GM21367 (cell line): ENCODE data around the gene ABL2.
A peak's percentile ranks its signal among the peaks of the same experiment; 100 is the strongest.
"Not testable (repeated sequence)": the region's sequence is repeated elsewhere in the genome, so short reads cannot be mapped to it uniquely, and the experiment has no call there.

ENCODE experiments used
- ATAC-seq: cut with Tn5 transposase; IDR thresholded peaks from one replicate; pipeline ENCODE4 v1.9.1; 2021; ENCODE audit not compliant: unreplicated experiment

Gene ABL2

GRCh38 chr1:179138755-179139154, 90.7 kb downstream of the ABL2 start:
- ATAC-seq = not testable (repeated sequence)

- ATAC-seq = no peak
These were observed 91.7 kb downstream of the ABL2 start for GRCh38 chr1:179137617-179138255.

- ATAC-seq = not testable (repeated sequence)
These were observed 93.8 kb downstream of the ABL2 start for GRCh38 chr1:179135707-179136106.

- not testable (repeated sequence) for ATAC-seq
These were observed 94.3 kb downstream of the ABL2 start for GRCh38 chr1:179135168-179135567.

GRCh38 chr1:179129702-179130473, 99.6 kb downstream of the ABL2 start:
- peak; percentile 98 for ATAC-seq

GRCh38 chr1:179128520-179128919, 101.0 kb downstream of the ABL2 start:
- ATAC-seq = no peak

- no peak for ATAC-seq
These were observed 102.1 kb downstream of the ABL2 start for GRCh38 chr1:179127163-179127895.

GRCh38 chr1:179126338-179127060, 103.0 kb downstream of the ABL2 start:
- no peak for ATAC-seq

GRCh38 chr1:179124873-179125272, 104.6 kb downstream of the ABL2 start:
- no peak for ATAC-seq

- ATAC-seq = no peak
These were observed 108.1 kb downstream of the ABL2 start for GRCh38 chr1:179121159-179121938.

- ATAC-seq = no peak
These were observed 108.7 kb downstream of the ABL2 start for GRCh38 chr1:179120736-179121135.

GRCh38 chr1:179119513-179119912, 110.0 kb downstream of the ABL2 start:
- ATAC-seq = no peak

- no peak for ATAC-seq
These were observed 114.3 kb downstream of the ABL2 start for GRCh38 chr1:179115181-179115580.

GRCh38 chr1:179108644-179109043, 120.8 kb downstream of the ABL2 start:
- no peak for ATAC-seq

- no peak for ATAC-seq
These were observed 121.5 kb downstream of the ABL2 start for GRCh38 chr1:179107706-179108629.

- no peak for ATAC-seq
These were observed 124.1 kb downstream of the ABL2 start for GRCh38 chr1:179105393-179105792.

- ATAC-seq = no peak
These were observed 124.7 kb downstream of the ABL2 start for GRCh38 chr1:179104611-179105250.

GRCh38 chr1:179103999-179104398, 125.5 kb downstream of the ABL2 start:
- ATAC-seq = no peak

GRCh38 chr1:179101566-179101965, 127.9 kb downstream of the ABL2 start:
- no peak for ATAC-seq
